ENCODE results near the gene PPP1R3F.

DNA sequence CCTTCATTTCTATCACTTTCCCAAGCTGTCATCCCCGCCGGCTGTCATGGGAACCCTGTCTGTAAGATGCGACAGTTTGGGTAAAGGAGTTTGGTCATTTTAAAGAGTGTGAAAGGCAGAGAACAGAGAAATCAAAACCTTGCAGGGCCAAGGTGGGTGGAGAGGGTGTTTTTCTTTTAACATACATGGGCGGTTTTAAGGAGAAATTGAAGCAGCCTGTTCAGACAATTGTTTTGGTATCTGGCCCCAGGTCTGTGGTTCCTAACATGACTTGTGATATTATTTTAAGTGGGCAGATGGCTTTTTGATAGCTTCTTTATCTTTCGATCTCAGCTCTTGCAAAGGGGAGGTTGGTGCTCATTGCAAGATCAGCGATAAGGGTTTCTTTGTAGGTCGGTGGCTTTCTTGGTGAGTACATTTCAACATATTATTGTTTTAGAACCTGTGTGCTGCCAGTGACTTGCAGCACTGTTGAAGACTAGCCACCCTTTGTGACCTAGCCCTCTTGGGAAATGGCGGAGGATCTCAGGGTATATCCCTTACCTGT, 3.7 kb downstream of the PPP1R3F start:
- TF ChIP-seq EZH2phosphoT487 (IDR thresholded peaks at IDR 0.05; ENCODE audit: low read depth), result no peak
- TF ChIP-seq, protein P1, sequence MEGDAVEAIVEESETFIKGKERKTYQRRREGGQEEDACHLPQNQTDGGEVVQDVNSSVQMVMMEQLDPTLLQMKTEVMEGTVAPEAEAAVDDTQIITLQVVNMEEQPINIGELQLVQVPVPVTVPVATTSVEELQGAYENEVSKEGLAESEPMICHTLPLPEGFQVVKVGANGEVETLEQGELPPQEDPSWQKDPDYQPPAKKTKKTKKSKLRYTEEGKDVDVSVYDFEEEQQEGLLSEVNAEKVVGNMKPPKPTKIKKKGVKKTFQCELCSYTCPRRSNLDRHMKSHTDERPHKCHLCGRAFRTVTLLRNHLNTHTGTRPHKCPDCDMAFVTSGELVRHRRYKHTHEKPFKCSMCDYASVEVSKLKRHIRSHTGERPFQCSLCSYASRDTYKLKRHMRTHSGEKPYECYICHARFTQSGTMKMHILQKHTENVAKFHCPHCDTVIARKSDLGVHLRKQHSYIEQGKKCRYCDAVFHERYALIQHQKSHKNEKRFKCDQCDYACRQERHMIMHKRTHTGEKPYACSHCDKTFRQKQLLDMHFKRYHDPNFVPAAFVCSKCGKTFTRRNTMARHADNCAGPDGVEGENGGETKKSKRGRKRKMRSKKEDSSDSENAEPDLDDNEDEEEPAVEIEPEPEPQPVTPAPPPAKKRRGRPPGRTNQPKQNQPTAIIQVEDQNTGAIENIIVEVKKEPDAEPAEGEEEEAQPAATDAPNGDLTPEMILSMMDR (IDR thresholded peaks at IDR 0.05; ENCODE audit: low read depth, low read length), result no peak
